Suprapubic skin (tissue), 2 donors: Measurements from ENCODE around the gene RYR3.

Source experiments
- EP300 ChIP-seq: sonication (generic); formaldehyde crosslinking; IDR thresholded peaks from one replicate; pipeline ENCODE4 v1.6.1; 2017; ENCODE audit warnings: antibody characterized with exemption
- POLR2A ChIP-seq, 2 donors: fragments of 450-650 bp; IDR thresholded peaks; one replicate each; pipeline ENCODE4 v1.6.1; 2017; ENCODE audit warnings: antibody characterized with exemption in 2 of 2, mild to moderate bottlenecking in 2 of 2, moderate library complexity in 2 of 2

GRCh38 chr15:33722005-33722672, 411.4 kb downstream of the RYR3 start:
- TF ChIP-seq POLR2A (IDR thresholded peaks at IDR 0.05) (no peak), EP300 (no peak)
